Stimulated activated CD8-positive, alpha-beta memory T cell treated with anti-CD3 and anti-CD28 coated beads, Interleukin-4, amount 100 ng/mL, for 24 hours (primary cell): ENCODE measurements around the gene RPS6KA4.

Experiments
- DNase-seq: peaks from one replicate; pipeline ENCODE4 v3.0.0-alpha.2; 2020; ENCODE audit warnings: low read depth

RPS6KA4 gene

DNA sequence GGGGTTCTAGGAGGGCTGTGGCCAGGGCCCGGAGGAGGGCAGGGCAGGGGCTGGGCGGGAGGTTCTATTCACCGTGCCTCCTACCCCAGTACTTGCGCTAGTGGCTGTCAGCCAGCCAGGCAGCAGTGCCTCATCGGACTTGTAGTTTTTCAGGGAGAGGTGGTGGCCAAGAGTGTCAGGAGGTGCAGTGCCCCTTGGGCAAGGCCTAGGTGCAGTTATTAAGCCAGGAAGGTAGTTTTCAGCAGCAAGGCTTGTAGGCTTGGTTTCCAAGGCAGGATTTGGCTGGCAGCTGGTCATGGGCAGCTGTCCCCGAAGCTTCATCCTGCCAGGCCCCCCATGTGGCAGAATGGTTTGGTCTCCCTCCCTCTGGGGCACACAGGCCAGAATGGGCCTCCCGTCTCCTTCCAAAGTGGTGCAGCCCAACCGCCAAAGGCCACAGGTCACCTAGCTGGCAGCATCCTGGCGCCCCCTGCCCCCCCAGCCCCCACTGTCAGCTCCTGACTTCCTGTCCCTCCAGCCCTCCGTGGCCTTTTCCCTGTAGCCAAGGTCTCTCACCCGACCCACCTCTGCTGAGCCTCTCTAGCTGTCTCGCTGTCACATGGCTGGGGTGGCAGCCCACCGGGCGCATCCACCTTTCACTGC, 10.5 kb upstream of the RPS6KA4 start:
- DNase-seq = no peak

DNA sequence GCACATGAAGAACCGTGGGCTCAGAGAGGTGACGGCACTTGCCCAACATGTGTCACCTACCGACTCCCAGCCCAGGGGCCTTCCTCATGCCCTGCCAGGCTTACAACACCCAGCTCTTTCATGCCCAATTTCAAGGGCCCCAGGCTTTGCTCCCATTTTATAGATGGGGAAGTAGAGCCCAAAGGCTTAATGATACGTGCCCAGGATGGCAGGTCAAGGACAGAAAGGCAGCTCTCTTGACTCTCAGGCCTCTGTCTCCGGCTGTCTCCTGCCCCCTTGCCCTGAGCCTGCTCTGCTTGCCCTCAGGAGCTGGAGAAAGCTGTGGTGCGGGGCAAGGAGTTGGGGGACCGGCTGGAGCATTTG, 10.0 kb upstream of the RPS6KA4 start:
- no peak for DNase-seq

DNA sequence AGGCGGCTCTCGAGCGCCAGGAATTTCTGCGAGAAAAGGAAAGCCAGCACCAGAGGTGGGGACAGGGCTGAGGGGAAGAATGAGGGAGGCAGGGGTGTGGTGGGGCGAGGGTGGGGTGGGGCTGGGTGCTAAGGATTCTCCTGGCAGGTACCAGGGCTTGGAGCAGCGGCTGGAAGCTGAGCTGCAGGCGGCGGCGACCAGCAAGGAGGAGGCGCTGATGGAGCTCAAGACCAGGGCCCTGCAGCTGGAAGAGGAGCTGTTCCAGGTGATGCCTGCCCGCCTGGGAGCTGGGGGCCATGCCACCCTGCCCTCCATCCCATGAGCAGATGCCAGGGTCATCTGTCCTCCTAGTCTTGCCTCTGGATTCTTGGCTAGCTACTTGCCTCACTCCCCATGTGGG, 9.6 kb upstream of the RPS6KA4 start:
- DNase-seq = no peak

DNA sequence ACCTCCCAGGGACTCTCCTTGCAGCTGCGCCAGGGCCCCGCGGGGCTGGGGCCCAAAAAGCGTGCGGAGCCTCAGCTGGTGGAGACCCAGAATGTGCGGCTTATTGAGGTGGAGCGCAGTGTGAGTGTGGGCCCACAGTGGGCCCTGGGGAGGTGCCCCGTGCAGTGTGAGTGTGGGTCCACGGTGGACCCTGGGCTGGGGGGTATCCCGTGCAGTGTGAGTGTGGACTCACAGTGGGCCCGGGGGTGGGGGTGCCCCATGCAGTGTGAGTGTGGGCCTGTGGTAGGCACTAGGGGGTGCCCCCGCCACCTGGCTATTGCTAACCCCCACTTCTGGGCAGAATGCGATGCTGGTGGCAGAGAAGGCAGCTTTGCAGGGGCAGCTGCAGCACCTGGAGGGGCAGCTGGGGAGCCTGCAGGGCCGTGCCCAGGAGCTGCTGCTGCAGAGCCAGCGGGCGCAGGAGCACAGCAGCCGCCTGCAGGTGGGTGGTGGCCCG, 7.8 kb upstream of the RPS6KA4 start:
- no peak for DNase-seq

DNA sequence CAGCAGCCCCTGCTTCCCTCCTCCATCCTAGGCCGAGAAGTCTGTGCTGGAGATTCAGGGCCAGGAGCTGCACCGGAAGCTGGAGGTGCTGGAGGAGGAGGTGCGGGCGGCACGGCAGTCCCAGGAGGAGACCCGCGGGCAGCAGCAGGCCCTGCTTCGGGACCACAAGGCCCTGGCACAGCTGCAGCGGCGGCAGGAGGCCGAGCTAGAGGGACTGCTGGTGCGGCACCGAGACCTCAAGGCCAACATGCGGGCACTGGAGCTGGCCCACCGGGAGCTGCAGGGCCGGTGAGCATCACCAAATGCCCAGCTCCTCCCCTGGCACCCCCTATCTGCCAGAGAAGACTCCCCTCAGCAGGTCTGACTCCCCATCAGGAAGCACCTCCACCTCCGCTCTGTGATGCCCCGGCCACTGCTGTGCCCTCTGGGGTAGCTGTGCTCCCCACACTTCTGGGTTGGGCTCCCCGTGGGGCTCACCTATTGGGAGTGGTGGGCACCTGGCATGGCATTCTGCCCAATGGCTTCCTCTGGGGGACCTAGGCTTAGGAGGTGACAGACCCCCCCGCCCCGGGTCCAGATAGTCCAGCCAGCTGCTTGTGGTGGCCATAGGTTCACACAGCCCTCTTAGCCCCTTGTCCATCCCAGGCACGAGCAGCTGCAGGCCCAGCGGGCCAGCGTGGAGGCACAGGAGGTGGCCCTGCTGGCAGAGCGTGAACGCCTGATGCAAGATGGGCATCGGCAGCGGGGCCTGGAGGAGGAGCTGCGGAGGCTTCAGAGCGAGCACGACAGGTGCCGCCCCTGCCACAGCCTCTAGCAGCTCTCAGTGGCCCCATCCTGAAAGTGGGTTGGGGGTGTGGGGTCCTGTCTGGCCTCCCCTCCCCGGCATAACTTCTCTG, 6.6 kb upstream of the RPS6KA4 start:
- no peak for DNase-seq

DNA sequence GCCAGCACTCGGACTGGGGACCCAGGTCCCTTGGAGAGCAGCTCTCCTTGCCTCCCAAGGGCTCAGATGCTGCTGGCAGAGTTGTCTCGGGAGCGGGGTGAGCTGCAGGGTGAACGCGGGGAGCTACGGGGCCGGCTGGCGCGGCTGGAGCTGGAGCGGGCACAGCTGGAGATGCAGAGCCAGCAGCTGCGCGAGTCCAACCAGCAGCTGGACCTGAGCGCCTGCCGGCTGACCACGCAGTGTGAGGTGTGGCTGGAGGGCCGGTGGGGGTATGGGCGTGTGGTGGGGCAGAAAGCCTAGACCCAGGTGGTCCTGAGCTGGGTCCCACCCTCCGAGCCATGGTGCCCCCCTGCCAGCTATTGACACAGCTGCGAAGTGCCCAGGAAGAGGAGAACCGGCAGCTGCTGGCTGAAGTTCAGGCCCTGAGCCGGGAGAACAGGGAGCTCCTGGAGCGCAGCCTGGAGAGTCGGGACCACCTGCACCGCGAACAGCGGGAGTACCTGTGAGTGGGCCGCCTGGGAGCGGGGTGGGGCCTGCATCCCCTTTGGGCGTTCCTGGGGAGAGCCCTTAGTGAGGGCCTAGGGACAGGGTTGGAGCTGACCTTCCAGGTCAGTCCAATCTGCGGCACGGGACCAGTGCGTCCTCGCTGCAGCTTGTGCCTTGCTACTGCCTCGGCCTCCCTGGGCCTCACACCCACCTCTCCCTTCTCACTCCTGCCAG, 5.8 kb upstream of the RPS6KA4 start:
- no peak for DNase-seq

DNA sequence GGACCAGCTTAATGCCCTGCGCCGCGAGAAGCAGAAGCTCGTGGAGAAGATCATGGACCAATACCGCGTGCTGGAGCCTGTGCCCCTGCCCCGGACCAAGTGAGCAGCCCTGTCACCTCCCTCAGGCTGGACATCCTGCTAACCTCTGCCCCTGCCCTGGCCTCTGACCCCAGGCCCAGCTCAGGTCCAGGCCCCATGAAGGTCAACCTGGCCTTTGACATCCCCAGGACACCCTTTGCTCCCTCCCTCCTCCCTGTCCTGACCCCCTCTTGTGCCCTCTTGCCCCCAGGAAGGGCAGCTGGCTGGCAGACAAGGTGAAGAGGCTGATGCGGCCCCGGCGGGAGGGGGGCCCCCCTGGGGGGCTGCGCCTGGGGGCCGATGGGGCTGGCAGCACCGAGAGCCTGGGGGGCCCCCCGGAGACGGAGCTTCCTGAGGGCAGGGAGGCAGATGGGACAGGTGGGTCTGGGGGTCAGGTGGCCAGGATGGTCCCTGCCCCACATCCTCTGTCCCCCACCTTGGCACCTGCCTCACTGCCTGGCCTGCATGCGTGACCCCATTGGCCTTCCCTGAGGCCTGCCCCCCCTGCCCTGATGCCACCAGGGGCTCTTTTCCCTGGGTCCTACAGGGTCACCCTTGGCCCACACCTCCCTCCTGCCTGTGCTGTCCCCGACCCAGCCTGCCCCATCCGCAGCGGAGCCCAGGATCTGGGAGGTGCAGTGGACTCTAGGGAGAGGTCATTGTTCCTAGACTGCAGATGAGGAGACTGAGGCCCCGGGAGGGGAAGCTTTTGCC, 5.1 kb upstream of the RPS6KA4 start:
- DNase-seq = no peak

DNA sequence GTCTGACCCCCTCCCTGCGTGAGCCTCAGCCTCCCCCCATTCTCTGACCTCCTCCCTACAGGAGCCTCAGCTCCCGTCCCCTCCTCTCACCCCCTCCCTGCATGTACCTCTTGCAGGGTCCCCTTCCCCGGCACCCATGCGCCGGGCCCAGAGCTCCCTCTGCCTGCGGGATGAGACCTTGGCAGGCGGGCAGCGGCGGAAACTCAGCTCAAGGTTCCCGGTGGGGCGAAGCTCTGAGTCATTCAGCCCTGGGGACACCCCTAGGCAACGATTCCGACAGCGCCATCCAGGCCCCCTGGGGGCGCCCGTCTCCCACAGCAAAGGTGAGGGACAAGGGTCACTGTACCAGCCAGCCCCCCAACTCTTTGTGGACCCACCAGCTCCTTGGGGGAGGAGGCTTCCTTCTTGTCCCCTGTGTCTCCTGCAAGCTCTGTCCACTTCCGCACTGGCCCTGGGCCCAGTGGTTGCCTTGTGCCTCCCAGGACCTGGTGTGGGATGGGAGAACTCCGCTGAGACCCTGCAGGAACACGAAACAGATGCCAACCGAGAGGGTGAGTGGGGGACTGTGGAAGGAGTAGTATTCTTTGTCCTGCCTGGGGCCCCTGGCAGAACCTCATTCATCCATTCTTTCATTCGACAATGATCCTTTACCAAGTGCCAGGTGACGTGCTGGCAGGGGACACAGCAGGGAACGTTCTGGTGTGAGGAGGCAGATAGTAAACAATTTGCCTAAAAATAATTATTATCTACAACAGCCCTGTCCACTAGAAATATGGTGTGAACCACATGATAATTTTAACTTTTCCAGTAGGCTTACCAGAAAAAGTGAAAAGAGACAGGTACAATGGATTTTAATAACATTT, 3.7 kb upstream of the RPS6KA4 start:
- DNase-seq = peak; percentile 48

DNA sequence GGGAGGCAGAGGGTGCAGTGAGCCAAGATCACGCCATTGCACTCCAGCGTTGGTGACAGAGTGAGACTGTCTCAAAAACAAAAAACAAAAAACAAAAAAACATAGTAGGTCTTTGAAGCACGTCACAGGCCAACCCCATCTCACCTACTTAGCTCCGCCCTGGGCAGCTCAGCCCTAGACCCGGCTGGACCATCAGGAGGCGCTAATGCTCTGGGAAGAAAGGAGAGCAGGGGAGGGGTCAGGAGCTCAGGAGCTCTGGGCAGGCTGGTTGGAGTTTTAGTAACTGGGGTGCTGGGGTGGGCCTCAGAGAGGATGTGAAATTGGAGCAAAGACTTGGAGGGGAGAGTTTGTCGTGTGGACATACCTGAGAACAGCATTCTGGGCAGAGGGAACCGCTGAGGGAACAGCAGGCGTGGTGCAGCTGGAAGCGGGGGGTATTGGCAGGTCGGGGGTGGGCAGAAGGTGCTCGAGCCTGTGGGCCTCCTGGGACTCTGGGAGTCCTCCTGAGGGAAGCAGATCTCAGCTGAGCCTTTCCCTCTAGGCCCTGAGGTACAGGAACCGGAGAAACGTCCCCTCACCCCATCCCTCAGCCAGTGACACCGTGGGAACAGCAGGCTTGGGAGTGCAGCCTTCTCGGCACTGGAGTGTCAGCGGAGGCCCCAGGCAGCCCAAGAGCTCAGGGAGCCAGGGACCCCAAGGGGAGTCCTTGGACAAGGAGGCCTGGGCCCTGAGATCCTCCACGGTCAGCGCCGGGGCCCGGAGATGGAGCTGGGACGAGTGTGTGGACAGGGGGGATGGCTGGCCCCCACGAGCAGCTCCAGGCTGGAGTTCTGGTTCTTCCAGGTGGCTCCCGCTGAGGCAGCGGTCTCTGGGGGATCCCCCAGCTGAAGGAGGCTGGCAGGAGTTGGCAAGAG, 2.2 kb upstream of the RPS6KA4 start:
- no peak for DNase-seq

DNA sequence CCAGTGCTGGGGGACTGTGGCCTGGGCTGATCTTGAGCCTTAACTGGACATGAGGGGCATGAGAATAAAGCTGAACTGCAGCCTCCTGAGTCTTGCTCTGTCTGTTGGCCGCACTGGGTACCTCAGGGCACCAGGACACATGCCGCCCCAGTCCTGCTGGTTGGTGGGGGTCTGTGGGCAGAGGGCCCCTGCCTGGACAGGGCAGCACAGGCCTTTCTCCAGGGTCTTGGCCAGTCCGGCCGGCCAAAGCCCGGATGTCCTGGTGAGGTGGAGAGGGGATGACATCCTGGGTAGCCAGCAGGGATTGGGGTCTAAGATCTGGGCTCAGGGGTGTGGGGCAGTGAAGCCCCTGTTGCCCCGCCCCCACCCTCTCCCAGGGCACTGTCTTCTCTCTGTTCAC, 1.5 kb upstream of the RPS6KA4 start:
- no peak for DNase-seq

DNA sequence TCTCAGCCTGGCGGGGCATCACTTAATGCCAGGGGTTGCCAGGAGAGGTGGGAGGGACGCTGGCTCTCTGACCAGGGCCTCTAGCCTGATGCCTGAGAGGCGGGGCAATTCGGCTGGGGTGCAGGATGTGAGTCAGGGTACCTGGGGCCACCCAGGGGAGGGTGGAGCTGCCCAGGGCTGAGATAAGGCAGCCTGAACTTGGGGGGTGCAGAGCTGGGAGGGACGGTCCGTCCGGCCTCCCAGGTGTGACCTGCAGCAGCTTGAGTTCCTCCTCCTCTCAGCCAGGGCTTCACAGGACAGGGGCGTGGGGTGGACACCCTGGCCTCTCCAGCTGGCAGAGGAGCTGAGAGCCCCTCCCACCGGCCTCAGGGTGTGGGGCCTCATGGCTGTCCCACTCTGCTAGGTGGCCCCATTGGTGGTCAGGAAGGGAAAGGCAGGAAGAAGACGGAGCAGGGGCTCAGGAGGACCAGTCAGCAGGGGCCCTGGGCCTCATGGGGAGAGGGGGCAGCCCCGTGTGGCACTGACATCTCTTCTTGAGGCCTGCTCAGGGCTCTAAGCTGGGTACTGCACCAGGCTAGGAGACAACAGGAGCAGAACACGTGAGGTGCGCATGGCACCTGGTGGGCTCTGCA, 942 bp upstream of the RPS6KA4 start:
- peak; percentile 52 for DNase-seq

DNA sequence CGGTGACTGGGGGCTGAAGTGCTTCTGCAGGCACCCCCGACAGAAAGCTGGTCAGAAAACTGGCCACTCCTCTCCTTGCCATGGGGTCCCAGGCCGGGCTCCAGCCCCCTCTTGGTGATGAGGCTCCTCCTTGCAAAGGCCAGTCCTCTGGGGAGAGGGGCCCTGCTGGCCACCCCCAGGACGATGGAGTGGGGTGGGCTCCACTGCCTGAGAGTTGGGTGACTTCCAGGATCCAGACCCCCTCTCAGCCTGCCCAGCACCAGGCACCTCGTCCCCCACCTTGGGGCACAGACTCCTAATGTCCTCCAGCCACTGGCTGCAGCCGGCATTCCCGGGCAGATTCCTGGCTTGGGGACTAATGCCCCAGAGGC, 441 bp upstream of the RPS6KA4 start:
- no peak for DNase-seq

DNA sequence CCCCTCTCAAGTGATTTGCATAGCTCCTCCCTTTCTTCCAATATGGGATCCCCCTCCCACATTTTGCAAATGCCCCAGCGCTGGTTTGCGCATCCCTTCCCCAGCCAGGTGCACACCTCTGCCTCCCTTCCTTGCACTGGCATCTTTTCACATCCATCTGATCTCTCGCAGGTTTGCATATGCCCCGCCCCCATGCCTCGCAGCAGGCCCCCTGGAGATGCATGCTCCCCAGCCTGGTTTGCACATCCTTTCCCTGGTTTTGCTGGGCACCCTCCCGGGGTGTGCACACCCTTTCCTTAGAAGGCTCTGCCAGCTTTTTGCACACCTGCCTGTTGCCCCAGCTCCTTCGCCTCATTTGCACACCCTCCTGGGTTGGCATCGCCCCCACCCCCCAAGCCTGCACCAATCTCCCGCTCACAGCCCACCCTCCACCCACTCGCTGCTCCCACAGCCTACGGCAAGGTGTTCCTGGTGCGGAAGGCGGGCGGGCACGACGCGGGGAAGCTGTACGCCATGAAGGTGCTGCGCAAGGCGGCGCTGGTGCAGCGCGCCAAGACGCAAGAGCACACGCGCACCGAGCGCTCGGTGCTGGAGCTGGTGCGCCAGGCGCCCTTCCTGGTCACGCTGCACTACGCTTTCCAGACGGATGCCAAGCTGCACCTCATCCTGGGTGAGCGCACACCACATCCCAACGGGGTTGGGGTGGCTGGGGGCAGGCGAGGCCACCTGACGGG, 917 bp downstream of the RPS6KA4 start:
- DNase-seq = no peak

DNA sequence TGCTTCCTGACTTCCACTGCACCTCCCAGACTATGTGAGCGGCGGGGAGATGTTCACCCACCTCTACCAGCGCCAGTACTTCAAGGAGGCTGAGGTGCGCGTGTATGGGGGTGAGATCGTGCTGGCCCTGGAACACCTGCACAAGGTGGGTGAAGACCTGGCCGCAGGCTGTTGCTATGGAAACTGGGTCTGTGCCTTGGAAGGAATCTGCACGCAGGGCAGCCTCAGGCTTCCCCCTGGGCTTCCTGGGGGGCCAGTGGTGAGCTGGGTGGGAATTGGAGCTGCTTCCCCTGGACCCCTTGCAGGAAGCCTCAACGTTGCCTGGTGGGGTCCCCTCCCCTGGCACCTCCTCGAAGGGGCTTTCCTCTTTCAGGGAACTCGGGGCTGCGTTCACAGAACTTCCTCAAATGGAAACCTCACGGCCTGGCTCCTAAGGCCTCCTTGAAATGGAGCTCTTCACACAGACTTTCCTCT, 1.5 kb downstream of the RPS6KA4 start:
- DNase-seq = no peak

DNA sequence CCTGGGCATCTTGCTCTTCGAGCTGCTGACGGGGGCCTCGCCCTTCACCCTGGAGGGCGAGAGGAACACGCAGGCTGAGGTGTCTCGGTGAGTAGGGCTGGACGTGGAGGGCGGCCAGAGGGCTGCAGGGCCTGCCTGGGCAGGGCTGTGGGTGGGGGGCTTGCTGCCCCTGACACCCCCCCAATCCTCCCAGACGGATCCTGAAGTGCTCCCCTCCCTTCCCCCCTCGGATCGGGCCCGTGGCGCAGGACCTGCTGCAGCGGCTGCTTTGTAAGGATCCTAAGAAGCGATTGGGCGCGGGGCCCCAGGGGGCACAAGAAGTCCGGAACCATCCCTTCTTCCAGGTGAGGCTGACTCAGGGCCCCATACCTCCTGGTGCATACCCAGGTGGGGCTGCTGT, 2.7 kb downstream of the RPS6KA4 start:
- DNase-seq = no peak

DNA sequence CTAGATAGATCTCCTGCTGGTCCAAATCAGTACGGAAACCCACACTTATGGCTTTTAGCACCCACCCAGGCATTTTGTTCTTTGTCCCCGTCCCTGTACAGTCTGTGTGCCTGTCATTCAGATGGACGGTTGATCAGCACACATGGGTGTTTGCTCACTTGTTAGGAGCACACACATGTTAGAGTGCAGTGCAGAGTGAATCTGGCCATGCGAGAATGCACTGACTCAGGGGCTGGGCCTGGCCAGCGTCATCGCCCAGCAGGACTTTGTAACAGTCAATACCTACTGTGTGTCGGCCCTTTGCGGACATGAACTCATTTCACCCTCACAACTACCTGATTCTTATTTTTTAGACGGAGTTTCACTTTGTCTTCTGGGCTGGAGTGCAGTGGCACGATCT, 3.4 kb downstream of the RPS6KA4 start:
- no peak for DNase-seq

DNA sequence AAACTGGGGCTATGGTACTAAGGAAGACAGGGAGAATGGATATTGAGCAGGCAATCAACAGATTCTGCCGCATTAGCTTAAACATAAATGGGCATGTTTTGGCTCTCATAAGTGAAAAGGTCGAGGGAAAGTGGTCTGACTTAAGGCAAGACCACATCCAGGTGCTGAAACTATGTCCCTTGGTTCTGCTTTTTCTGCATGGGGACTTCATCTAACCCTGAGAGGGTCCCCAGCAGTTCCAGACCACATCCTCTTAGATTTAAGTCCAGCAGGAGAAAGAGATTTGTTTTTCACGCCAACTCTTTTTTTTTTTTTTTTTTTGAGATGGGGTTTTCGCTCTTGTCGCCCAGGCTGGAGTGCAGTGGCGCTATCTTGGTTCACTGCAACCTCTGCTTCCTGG, 5.5 kb downstream of the RPS6KA4 start:
- no peak for DNase-seq

DNA sequence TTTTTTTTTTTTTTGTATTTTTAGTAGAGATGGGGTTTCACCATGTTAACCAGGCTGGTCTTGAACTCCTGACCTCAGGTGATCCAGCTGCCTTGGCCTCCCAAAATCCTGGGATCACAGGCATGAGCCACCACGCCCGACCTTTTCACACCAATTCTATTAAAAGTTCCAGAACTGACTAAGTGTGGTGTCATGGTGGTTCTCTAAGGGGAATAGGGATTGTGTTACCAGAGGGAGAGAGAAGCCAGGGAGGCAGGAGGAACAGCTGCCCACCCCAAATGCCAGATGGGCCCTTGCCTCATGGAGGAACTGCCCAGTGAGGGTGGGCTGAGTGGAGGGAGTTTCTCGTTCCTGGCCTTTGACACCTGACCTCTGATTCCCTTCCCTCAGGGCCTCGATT, 5.9 kb downstream of the RPS6KA4 start:
- DNase-seq = no peak

DNA sequence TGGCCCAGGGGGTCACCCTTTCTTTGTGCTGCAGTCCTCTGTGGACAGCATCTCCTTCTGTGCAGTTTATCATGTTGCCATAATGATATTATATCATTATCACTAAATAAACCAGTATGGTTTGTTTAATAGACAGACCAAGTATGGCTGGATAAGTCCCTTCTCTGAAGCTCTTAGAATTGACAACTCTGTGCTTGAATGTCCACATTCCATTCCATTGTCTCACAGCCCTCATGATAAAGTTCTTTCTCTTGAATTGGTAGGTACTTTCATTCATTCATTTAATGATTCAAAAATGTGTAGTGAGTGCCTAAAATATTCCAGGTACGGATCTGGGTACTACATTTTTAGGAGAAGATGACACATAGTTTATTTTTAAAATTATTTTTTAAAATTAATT, 7.8 kb downstream of the RPS6KA4 start:
- no peak for DNase-seq
